Endothelial cell (in vitro differentiated cells): ENCODE results near the gene SLFN12. TPM values are rescaled to one million over a fixed set of nuclear protein-coding genes. Genes with fewer than 3 reads are reported as not detected.
"Not testable (repeated sequence)": the region's sequence is repeated elsewhere in the genome, so short reads cannot be mapped to it uniquely, and the experiment has no call there.

Experiments
- DNase-seq: peaks from one replicate; pipeline ENCODE4 v3.0.0; 2021; ENCODE audit warnings: low spot score
- H3K27ac Mint-ChIP-seq: one replicate; pipeline ENCODE4 v1.8.0; 2021; ENCODE audit warnings: mixed read lengths, inconsistent platforms; ENCODE audit not compliant: unreplicated experiment
- H3K27me3 Mint-ChIP-seq: one replicate; pipeline ENCODE4 v1.8.0; 2021; ENCODE audit warnings: mild to moderate bottlenecking, moderate library complexity, mixed read lengths, inconsistent platforms; ENCODE audit not compliant: unreplicated experiment
- H3K36me3 Mint-ChIP-seq: one replicate; pipeline ENCODE4 v1.8.0; 2021; ENCODE audit warnings: mild to moderate bottlenecking, low read depth, mixed read lengths, inconsistent platforms; ENCODE audit not compliant: unreplicated experiment
- H3K4me1 Mint-ChIP-seq: one replicate; pipeline ENCODE4 v1.8.0; 2021; ENCODE audit warnings: mild to moderate bottlenecking, mixed read lengths, inconsistent platforms; ENCODE audit not compliant: unreplicated experiment
- H3K4me3 Mint-ChIP-seq: one replicate; pipeline ENCODE4 v1.8.0; 2021; ENCODE audit warnings: mild to moderate bottlenecking, mixed read lengths, inconsistent platforms; ENCODE audit not compliant: unreplicated experiment
- H3K9me3 Mint-ChIP-seq: one replicate; pipeline ENCODE4 v1.8.0; 2021; ENCODE audit warnings: mixed read lengths, inconsistent platforms; ENCODE audit not compliant: unreplicated experiment
- CTCF ChIP-seq: fragments of 200-600 bp; sonication (generic); IDR thresholded peaks from one replicate; pipeline ENCODE4 v1.5.0; 2021; ENCODE audit warnings: antibody characterized with exemption; ENCODE audit not compliant: unreplicated experiment
- total RNA-seq: library from RNA; stranded (reverse); fragmentation: NEBNext Ultra II Directional; extraction: Animal tissue kit (Norgen Biotek cat#: 25700); gene quantifications from one replicate; pipeline ENCODE4 v1.2.1, GENCODE V29; 2021; ENCODE audit not compliant: unreplicated experiment

Gene SLFN12
- total RNA-seq, 1 donor from 2014 or later = 25.7 TPM

GRCh38 chr17:35467824-35468223 lies 35.5 kb upstream of the SLFN12 start:
- H3K27me3 Mint-ChIP-seq = no peaks in the 10 kb centered on the region
- no peaks in the 10 kb centered on the region for H3K36me3 Mint-ChIP-seq
- no peak for DNase-seq
- no peak overlapping the region for H3K4me3 Mint-ChIP-seq
- no peaks in the 10 kb centered on the region for H3K4me1 Mint-ChIP-seq
- no peaks in the 10 kb centered on the region for H3K9me3 Mint-ChIP-seq
- TF ChIP-seq CTCF = no peak
- H3K27ac Mint-ChIP-seq = no peak overlapping the region

GRCh38 chr17:35460354-35460851 lies 28.1 kb upstream of the SLFN12 start:
- Mint-ChIP-seq H3K9me3 (no peaks in the 10 kb centered on the region), H3K36me3 (no peaks in the 10 kb centered on the region), H3K4me3 (peak overlapping the region; percentile 63), H3K4me1 (no peaks in the 10 kb centered on the region), H3K27ac (no peak overlapping the region), H3K27me3 (peaks cover 3% of the 10 kb centered on the region)
- TF ChIP-seq CTCF = no peak
- peak; percentile 19 for DNase-seq

GRCh38 chr17:35454035-35454434 lies 21.7 kb upstream of the SLFN12 start:
- not testable (repeated sequence) for DNase-seq, H3K4me3 Mint-ChIP-seq, H3K27ac Mint-ChIP-seq, H3K9me3 Mint-ChIP-seq, H3K36me3 Mint-ChIP-seq, H3K4me1 Mint-ChIP-seq, H3K27me3 Mint-ChIP-seq

- H3K27ac Mint-ChIP-seq = no peak overlapping the region
- no peak for DNase-seq
- H3K4me3 Mint-ChIP-seq = no peak overlapping the region
- no peaks in the 10 kb centered on the region for H3K36me3 Mint-ChIP-seq
- peaks cover 5% of the 10 kb centered on the region for H3K4me1 Mint-ChIP-seq
- no peaks in the 10 kb centered on the region for H3K9me3 Mint-ChIP-seq
- TF ChIP-seq CTCF = no peak
- peaks cover 1% of the 10 kb centered on the region for H3K27me3 Mint-ChIP-seq
These were observed 20.9 kb upstream of the SLFN12 start for GRCh38 chr17:35453171-35453570.

GRCh38 chr17:35449371-35449931 lies 17.2 kb upstream of the SLFN12 start:
- no peak for TF ChIP-seq CTCF
- peak; percentile 27 for DNase-seq
- Mint-ChIP-seq H3K4me3 (peak overlapping the region; percentile 86), H3K27me3 (peaks cover under 1% of the 10 kb centered on the region), H3K36me3 (peaks cover 5% of the 10 kb centered on the region), H3K9me3 (no peaks in the 10 kb centered on the region), H3K4me1 (peaks cover 12% of the 10 kb centered on the region), H3K27ac (no peak overlapping the region)
